ENCODE data around the gene HDAC4.

DNA sequence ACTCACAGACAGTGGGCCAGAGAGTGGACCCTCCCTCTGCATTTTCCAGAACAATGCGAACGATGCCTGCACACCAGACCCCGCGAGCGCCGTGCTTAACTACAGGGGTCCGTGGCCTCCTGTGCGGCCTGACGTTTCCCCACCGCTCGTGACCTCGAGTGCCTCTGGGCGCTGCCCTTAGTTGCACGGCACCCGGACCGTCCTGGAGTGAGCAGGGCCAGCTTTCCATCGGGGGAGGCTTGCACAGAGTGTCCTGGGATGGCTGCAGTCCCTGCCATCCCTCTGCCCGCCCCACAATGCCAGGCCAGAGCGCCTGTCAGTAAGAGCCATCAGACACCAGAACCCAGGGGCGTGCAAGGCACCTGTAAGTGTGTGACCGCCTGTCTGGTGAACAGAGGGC is 335.9 kb downstream of the HDAC4 start:
- TF ChIP-seq BHLHE40 (IDR thresholded peaks at IDR 0.05; ENCODE audit: borderline replicate concordance in 1 of 2, low read depth in 2 of 2, low read length in 1 of 2) (no peak), REST (IDR thresholded peaks at IDR 0.05; ENCODE audit: low read depth, low read length) (no peak), CHD4 (IDR thresholded peaks at IDR 0.05) (no peak), ETV6 (conservative IDR thresholded peaks at IDR 0.05 in 1 of 2, IDR thresholded peaks at IDR 0.05 in 1 of 2; ENCODE audit: borderline replicate concordance in 1 of 2, low read depth in 1 of 2) (no peak), EZH2 (IDR thresholded peaks at IDR 0.05; ENCODE audit: borderline replicate concordance, control insufficient read depth, low read depth, low read length) (no peak), EP300 (IDR thresholded peaks at IDR 0.05; ENCODE audit: borderline replicate concordance in 1 of 2, control insufficient read depth in 1 of 2, low read depth in 2 of 2, low read length in 2 of 2) (no peak), SP1 (IDR thresholded peaks at IDR 0.05; ENCODE audit: low read depth, low read length) (no peak), POLR2AphosphoS5 (IDR thresholded peaks at IDR 0.05; ENCODE audit: low read length) (no peak), YY1 (IDR thresholded peaks at IDR 0.05; ENCODE audit: low read depth, low read length) (no peak), CTCF (IDR thresholded peaks at IDR 0.05 in 2 of 3, conservative IDR thresholded peaks at IDR 0.05 in 1 of 3; ENCODE audit: control insufficient read depth in 2 of 3, extremely low read depth in 1 of 3, insufficient read depth in 1 of 3, low read depth in 3 of 3, low read length in 3 of 3) (no peak)

Data from GM12878 (cell line).